Activated CD8-positive, alpha-beta memory T cell treated with anti-CD3 and anti-CD28 coated beads, Interleukin-2, amount 50 U/mL, for 4 hours (primary cell): Measurements from ENCODE around the gene SCLT1.

Source experiments
- DNase-seq: peaks from one replicate; pipeline ENCODE4 v3.0.0-alpha.2; 2020

SCLT1 gene

DNA sequence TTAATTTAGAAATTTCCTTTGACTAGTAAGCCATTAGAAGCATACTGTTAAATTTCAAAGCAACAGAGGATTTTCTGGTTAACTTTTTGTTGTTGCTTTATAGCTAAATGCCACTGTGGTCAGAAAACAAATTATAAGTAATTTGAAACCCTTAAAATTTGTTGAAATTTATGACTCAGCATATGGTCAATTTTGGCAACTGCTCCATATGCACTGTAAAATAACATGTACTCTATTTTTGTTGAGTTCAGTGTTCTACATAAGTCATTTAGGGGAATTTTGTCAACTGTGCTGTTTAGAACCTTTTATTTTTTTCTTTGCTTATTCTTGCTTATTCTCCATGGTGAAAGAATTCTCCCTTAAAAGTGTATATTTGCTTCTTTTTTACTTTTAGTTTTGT, 28.6 kb downstream of the SCLT1 start:
- no peak for DNase-seq

DNA sequence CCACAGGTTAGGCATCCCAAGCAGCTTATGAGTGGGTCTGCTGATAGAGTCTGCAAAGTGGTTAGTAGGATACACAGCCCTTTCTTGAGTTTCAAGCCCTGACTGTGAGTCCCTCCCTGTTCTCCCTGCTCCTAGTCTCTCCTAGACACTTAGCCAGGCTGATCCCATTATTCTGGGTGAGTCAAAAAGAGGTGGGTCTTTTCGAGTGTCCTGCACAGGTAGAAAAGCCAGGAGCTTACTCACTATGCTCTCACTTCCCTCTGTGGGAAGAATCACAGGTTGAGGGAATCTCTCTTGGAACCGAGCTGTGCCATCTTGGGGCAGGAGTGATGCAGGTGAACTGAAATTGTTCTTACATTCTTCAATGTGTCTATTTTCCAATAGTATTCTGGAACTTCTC, 29.7 kb downstream of the SCLT1 start:
- no peak for DNase-seq

DNA sequence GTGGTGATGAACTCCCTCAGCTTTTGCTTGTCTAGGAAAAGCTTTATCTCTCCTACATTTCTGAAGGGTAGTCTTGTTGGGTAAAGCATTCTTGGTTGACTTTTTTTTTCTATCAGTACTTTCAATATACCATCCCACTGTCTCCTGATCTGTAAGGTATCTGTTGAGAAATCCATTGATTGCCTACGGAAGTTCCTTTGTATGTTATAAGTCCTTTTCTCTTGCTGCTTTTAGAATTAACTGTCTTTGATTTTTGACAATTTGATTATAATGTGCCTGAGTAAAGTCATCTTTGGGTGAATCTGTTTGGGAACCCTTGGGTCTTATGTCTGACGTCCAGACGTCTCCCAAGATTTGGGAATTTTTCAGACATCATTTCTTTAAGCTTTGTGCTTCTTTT, 30.8 kb downstream of the SCLT1 start:
- DNase-seq: no peak

- DNase-seq: no peak
Measured at GRCh38 chr4:129059028-129059427, 34.3 kb downstream of the SCLT1 start.

DNA sequence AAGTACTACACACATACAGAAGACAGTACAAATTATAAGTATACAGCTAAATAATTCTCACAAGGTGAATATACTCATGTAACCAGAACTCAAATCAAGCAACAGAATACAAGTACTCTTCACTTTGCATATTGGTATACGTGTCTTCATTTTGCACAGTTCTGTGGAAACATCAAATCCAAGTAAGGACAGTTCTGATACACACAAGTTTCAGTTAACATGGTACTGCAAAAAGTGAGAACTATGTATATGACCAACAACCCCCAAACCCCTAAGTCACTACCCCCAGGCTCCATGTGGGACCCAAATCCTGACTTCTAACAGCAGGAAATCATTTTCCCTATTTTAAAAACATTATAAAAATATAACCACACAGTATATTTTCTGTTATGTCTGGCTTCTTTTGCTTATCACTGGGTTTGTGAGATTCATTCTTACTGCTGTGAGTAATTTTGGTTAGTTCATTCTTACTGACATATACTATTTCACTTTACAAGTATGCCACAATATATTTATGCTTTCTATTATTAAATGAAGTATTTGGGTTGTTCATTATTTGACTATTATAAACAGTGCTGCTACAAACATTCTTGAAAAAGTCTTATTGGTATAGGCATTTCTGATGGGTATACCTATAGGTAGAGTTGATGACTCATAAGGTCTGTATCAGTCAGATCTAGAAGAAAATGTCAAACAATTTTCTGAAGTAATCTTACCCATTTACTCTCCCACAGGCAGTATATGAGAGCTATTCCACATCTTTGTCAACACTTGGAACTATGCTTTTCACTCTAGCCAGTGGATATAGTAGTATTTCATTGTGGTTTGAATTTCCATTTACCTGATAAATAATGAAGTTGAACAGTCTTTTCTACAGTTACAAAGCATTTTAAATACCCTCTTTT, 47.0 kb downstream of the SCLT1 start:
- DNase-seq: no peak

GRCh38 chr4:129043523-129043922, 49.8 kb downstream of the SCLT1 start:
- DNase-seq: no peak

GRCh38 chr4:129040471-129040870, 52.9 kb downstream of the SCLT1 start:
- no peak for DNase-seq

- no peak for DNase-seq
Measured at GRCh38 chr4:129037093-129037492, 56.2 kb downstream of the SCLT1 start.

GRCh38 chr4:129014566-129015509, 78.5 kb downstream of the SCLT1 start:
- no peak for DNase-seq

GRCh38 chr4:129008096-129008495, 85.2 kb downstream of the SCLT1 start:
- DNase-seq: no peak

DNA sequence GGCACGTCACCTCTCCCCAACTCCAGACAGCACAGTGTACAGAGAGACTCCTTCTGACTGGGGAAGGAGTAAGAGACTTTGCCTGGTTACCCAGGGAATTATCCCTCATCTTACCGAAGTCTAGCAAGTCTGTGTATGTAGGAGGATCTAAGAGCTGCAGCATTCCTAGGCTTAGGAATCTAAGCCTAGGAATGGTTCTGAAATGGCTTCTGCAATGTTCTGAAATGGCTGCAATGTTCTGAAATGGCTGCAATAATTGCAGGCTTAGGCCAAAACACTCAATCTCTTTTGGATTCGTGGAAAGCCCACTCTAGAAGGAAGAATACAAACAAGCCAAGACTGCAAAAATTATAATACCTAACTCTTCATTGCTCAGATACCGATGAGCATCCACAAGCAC, 106.4 kb downstream of the SCLT1 start:
- DNase-seq: no peak

DNA sequence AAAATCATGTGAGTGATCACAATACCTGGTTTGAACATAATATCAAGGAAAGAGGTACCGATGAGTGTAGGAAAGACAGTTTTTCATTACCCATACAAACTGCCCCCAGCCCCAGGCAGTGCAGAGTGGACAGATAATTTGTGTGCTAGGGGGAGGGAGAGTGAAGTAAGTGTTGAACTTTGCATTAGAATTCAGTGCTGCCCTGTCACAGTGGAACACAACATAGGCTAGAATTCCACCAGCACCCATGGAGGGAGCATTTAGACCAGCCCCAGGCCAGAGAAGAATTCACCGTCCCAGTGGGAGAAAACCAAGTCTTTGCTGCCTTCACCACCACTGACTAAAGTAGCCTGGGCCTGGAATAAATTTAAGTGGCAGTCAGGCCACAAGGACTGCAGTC, 107.3 kb downstream of the SCLT1 start:
- no peak for DNase-seq

DNA sequence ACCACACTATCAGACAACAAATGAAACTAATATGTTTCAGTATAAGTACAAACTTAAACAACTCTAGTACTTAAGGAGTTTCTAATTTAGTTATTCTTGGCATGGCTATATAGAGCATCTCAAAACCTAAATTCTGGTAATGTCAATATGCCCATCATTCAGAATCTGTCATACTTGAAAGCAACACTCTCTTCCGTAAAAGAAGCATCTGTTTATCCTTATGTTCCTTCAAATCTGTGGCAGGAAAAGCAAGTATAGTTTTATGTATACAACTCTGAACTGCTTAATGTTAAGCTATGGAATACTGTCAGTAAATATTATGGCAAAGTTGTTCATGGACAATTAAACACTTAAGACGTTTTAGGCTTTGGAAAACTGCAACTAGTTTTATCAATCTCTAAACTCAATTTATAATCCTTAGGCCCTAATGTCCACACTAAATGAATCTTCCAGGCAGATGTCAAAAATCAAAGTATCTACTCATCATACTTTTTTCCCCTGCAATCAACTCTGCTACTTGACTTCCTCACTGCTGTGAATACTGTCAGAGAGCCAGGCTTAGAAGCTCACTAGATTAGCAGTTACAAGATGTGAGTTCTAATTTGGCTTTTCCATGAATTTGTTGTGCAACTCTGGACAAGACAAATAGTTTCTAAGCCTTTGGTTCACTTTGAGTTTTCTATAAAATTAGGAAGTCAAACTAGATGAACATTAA, 109.4 kb downstream of the SCLT1 start:
- DNase-seq: no peak

- no peak for DNase-seq
Measured at GRCh38 chr4:128981377-128981776, 112.0 kb downstream of the SCLT1 start.

DNA sequence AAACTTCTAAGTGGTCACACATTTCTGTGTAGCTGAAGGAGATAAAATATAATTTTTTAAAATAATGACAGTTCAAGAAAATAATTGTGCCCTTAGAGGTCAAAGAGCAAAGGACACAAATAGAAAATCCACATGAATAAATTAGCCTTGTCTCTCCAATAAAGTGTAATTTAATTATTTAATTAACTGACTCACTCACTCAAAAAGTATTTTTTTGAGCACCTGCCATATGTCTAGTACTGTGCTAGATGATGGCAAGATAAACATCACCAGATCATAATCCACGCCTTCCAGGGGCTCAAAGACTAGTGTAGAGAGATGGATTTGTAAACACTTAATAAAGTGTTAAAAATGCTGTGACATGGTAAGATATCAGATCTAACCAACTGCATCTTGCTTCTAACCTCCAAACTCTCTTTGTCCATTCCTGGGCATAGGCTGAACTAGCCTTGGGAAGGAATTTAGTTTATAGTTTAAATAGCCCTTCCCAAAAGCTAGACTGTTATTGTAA, 112.5 kb downstream of the SCLT1 start:
- no peak for DNase-seq

GRCh38 chr4:128979934-128980333, 113.4 kb downstream of the SCLT1 start:
- no peak for DNase-seq

DNA sequence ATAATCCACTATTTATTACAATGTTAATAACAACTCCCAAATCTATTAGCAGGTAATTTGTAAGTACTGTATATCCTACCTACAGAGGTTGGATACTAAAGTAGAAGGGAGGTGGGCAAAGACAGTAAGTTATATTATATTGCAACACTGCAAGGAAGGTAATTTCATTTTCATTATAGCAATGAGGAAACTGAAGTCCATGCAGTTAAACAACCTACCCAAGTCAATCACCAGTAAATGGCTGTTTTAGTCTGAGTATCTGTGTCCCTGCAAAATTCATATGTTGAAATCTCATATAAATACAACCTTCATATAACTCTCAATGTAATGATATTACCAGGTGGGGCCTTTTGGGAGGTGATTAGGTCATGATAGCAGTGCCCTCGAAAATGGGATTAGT, 114.4 kb downstream of the SCLT1 start:
- no peak for DNase-seq

- no peak for DNase-seq
Measured at GRCh38 chr4:128974136-128974581, 119.2 kb downstream of the SCLT1 start.

GRCh38 chr4:128973384-128973783, 120.0 kb downstream of the SCLT1 start:
- no peak for DNase-seq

GRCh38 chr4:128961405-128961804, 131.9 kb downstream of the SCLT1 start:
- DNase-seq: no peak

DNA sequence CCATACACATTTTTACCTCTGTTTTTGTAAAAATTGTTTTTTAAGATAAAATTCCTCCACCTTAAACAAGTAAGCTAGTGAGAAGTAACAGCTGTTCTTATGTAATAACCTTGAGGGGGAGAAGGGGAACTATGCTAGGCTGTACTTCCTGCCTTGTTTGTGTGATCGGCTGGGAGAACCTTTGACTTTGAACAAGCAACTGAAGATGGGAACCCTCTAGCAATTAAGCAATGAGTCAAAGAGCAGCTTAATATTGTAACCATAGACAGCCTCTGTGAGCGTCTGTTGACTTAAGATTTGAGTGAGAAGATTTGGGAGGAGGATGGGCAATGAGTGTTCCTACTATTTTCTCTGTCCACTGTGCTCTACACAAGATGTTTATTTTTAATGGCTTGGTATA, 135.1 kb downstream of the SCLT1 start:
- no peak for DNase-seq

- DNase-seq: no peak
Measured at GRCh38 chr4:128957459-128957858, 135.9 kb downstream of the SCLT1 start.

DNA sequence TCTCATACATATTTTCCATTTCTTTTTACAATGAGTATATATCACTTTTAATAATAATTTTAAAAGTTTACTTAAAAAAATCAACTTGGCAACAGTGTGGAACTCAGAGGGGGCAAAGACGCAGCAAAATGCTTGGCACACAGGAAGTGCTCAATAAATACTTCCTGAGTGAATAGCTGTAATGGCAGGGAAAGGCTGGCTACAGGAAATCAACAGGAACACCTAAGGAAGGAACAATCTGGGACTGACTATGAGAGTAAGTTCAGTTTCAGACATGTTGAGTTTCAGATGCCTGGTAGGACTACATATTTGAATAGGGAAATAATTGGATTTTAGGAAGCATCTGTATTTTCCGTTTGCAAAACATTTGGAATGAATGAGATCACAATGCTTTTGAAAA, 137.6 kb downstream of the SCLT1 start:
- DNase-seq: no peak
